PFSK-1 (cell line): ENCODE results near the gene WASF1.

Source experiments
- FOXP2 ChIP-seq: optimal IDR thresholded peaks from 2 replicates; pipeline ENCODE3; 2011; ENCODE audit warnings: borderline replicate concordance, control low read depth, inconsistent platforms; ENCODE audit not compliant: insufficient read depth; ENCODE audit errors: extremely low read length, extremely low read depth
- POLR2AphosphoS5 ChIP-seq: IDR thresholded peaks from 2 replicates; pipeline ENCODE4 v1.6.1; 2012; ENCODE audit warnings: low read depth, mild to moderate bottlenecking, control low read depth, low read length, moderate library complexity
- REST ChIP-seq, 2 experiments: IDR thresholded peaks; 2 replicates each; pipeline versions ENCODE4 v1.6.1 to v1.8.0; 2011 to 2012; ENCODE audit warnings: low read depth in 2 of 2, low read length in 2 of 2, control low read depth in 1 of 2, inconsistent platforms in 1 of 2, mild to moderate bottlenecking in 1 of 2, moderate library complexity in 1 of 2; ENCODE audit not compliant: insufficient read depth in 1 of 2
- SIN3A ChIP-seq: IDR thresholded peaks from 2 replicates; pipeline ENCODE4 v1.6.1; 2012; ENCODE audit warnings: mild to moderate bottlenecking, low read length, moderate library complexity, borderline replicate concordance; ENCODE audit not compliant: insufficient read depth
- TAF1 ChIP-seq: IDR thresholded peaks from 2 replicates; pipeline ENCODE4 v1.6.1; 2012; ENCODE audit warnings: low read length, control low read depth, borderline replicate concordance; ENCODE audit not compliant: insufficient read depth

WASF1 gene

GRCh38 chr6:110101885-110102284, 77.6 kb downstream of the WASF1 start:
- TF ChIP-seq REST (IDR thresholded peaks at IDR 0.05; ENCODE audit: insufficient read depth in 1 of 2, low read depth in 2 of 2, low read length in 2 of 2) (no peak), FOXP2 (no peak), SIN3A (no peak), POLR2AphosphoS5 (no peak), TAF1 (no peak)

GRCh38 chr6:110098511-110099116, 80.9 kb downstream of the WASF1 start:
- TF ChIP-seq SIN3A (no peak), TAF1 (no peak), REST (IDR thresholded peaks at IDR 0.05; ENCODE audit: insufficient read depth in 1 of 2, low read depth in 2 of 2, low read length in 2 of 2) (no peak), POLR2AphosphoS5 (no peak), FOXP2 (no peak)

- TF ChIP-seq SIN3A, result no peak
- no peak for TF ChIP-seq FOXP2
- TF ChIP-seq REST (IDR thresholded peaks at IDR 0.05; ENCODE audit: insufficient read depth in 1 of 2, low read depth in 2 of 2, low read length in 2 of 2), result no peak
- TF ChIP-seq TAF1, result no peak
Observed at GRCh38 chr6:110097443-110097842, 82.0 kb downstream of the WASF1 start.

- TF ChIP-seq FOXP2 (no peak), TAF1 (no peak), SIN3A (no peak), REST (IDR thresholded peaks at IDR 0.05; ENCODE audit: insufficient read depth in 1 of 2, low read depth in 2 of 2, low read length in 2 of 2) (no peak), POLR2AphosphoS5 (no peak)
Observed at GRCh38 chr6:110095935-110096334, 83.5 kb downstream of the WASF1 start.

GRCh38 chr6:110095101-110095500, 84.4 kb downstream of the WASF1 start:
- TF ChIP-seq SIN3A (no peak), POLR2AphosphoS5 (no peak), TAF1 (no peak), REST (IDR thresholded peaks at IDR 0.05; ENCODE audit: insufficient read depth in 1 of 2, low read depth in 2 of 2, low read length in 2 of 2) (no peak), FOXP2 (no peak)
